T-cell (primary cell): ENCODE measurements around the gene CCL4L2. TPM values are rescaled to one million over a fixed set of nuclear protein-coding genes. Genes with fewer than 3 reads are reported as not detected.
"Not testable (repeated sequence)": the region's sequence is repeated elsewhere in the genome, so short reads cannot be mapped to it uniquely, and the experiment has no call there.

Source experiments
- ATAC-seq, 4 experiments: fragments of 200-7000 bp in 3 of 4; fragments of 150-1000 bp in 1 of 4; cut with Tn5 transposase; replicated peaks in 1 of 4; 1 replicate in 3 of 4; 2 replicates in 1 of 4; pipeline ENCODE4 v1.10.0; 2021; ENCODE audit warnings: moderate library complexity in 3 of 4, mild to moderate bottlenecking in 2 of 4, moderate number of reproducible peaks in 1 of 4
- CTCF ChIA-PET, 2 donors: fragments of 300-600 bp; sonication (Branson Sonifier 250); formaldehyde crosslinking; loops; one replicate each; lab custom pipeline; 2022; ENCODE audit warnings: antibody characterized with exemption in 2 of 2; lab: Charles Lee
- POLR2A ChIA-PET, 2 donors: fragments of 300-600 bp; sonication (Branson Sonifier 250); formaldehyde crosslinking; loops; one replicate each; lab custom pipeline; 2022; ENCODE audit warnings: antibody characterized with exemption in 2 of 2; lab: Charles Lee
- DNase-seq, 35 experiments: peaks; one replicate each; pipeline versions ENCODE4 v3.0.0 to v3.0.0-alpha.2; 2013 to 2023
- H3K27ac ChIP-seq: one replicate; pipeline ENCODE4 v1.5.1; 2013; ENCODE audit warnings: low read length
- H3K27me3 ChIP-seq, 2 experiments: replicated peaks in 1 of 2; 1 replicate in 1 of 2; 2 replicates in 1 of 2; pipeline versions ENCODE4 v1.6.1 to v1.7.0; 2013; ENCODE audit warnings: low read length in 1 of 2, mixed read lengths in 1 of 2; ENCODE audit not compliant: control insufficient read depth in 2 of 2, insufficient read depth in 2 of 2; ENCODE audit errors: extremely low read depth in 1 of 2
- H3K36me3 ChIP-seq, 2 donors: 1 replicate in 1 of 2; 2 replicates in 1 of 2; pipeline versions ENCODE4 v1.6.1 to v1.7.0; 2013; ENCODE audit warnings: low read length in 1 of 2; ENCODE audit not compliant: control insufficient read depth in 2 of 2, insufficient read depth in 1 of 2; ENCODE audit errors: extremely low read depth in 1 of 2
- H3K4me1 ChIP-seq, 2 experiments: 1 replicate in 1 of 2; 2 replicates in 1 of 2; pipeline versions ENCODE4 v1.6.1 to v1.7.0; 2013; ENCODE audit warnings: low read length in 2 of 2, mixed read lengths in 1 of 2; ENCODE audit not compliant: insufficient read depth in 2 of 2, control insufficient read depth in 1 of 2; ENCODE audit errors: extremely low read depth in 1 of 2
- H3K4me3 ChIP-seq, 2 donors: 1 replicate in 1 of 2; 2 replicates in 1 of 2; pipeline versions ENCODE4 v1.5.1 to v1.7.0; 2013; ENCODE audit warnings: mild to moderate bottlenecking in 2 of 2, low read length in 1 of 2, moderate library complexity in 1 of 2; ENCODE audit not compliant: control insufficient read depth in 1 of 2; ENCODE audit errors: extremely low read depth in 1 of 2
- H3K9me3 ChIP-seq: 2 replicates; pipeline ENCODE4 v1.7.0; 2013
- H3K27ac Mint-ChIP-seq, 2 donors: one replicate each; pipeline ENCODE4 v1.8.0; 2020 to 2021; ENCODE audit warnings: mild to moderate bottlenecking in 2 of 2, mixed read lengths in 2 of 2
- H3K27me3 Mint-ChIP-seq, 2 donors: one replicate each; pipeline ENCODE4 v1.8.0; 2021 to 2022; ENCODE audit warnings: mixed read lengths in 2 of 2
- H3K36me3 Mint-ChIP-seq: one replicate; pipeline ENCODE4 v1.8.0; 2021; ENCODE audit warnings: mixed read lengths
- H3K4me1 Mint-ChIP-seq, 3 donors: one replicate each; pipeline ENCODE4 v1.8.0; 2020 to 2022; ENCODE audit warnings: mixed read lengths in 3 of 3, mild to moderate bottlenecking in 1 of 3
- H3K4me3 Mint-ChIP-seq, 3 donors: one replicate each; pipeline ENCODE4 v1.8.0; 2020 to 2022; ENCODE audit warnings: mild to moderate bottlenecking in 3 of 3, mixed read lengths in 3 of 3, moderate library complexity in 3 of 3
- H3K9me3 Mint-ChIP-seq, 3 donors: one replicate each; pipeline ENCODE4 v1.8.0; 2020 to 2022; ENCODE audit warnings: mixed read lengths in 3 of 3
- WGBS: methylation state at CpG from one replicate; pipeline ENCODE4 v1.1.5; 2013; ENCODE audit warnings: missing lambda C conversion rate; ENCODE audit not compliant: insufficient coverage; 5-methylcytosine and 5-hydroxymethylcytosine counted together
- total RNA-seq, 35 experiments: library from RNA in 6 of 35; stranded (reverse) in 6 of 35; fragments of 120-200 nt in 1 of 35; gene quantifications; one replicate each; pipeline versions ENCODE4 v1.2.1 to v1.2.4 and lab custom pipeline; 2013 to 2026

The CCL4L2 gene
- total RNA-seq, 5 donors from 2014 or later (not counting 1 experiment from before 2014, with no cell fraction given), result 1.1 to 12.6 (median 2.2) TPM

DNA sequence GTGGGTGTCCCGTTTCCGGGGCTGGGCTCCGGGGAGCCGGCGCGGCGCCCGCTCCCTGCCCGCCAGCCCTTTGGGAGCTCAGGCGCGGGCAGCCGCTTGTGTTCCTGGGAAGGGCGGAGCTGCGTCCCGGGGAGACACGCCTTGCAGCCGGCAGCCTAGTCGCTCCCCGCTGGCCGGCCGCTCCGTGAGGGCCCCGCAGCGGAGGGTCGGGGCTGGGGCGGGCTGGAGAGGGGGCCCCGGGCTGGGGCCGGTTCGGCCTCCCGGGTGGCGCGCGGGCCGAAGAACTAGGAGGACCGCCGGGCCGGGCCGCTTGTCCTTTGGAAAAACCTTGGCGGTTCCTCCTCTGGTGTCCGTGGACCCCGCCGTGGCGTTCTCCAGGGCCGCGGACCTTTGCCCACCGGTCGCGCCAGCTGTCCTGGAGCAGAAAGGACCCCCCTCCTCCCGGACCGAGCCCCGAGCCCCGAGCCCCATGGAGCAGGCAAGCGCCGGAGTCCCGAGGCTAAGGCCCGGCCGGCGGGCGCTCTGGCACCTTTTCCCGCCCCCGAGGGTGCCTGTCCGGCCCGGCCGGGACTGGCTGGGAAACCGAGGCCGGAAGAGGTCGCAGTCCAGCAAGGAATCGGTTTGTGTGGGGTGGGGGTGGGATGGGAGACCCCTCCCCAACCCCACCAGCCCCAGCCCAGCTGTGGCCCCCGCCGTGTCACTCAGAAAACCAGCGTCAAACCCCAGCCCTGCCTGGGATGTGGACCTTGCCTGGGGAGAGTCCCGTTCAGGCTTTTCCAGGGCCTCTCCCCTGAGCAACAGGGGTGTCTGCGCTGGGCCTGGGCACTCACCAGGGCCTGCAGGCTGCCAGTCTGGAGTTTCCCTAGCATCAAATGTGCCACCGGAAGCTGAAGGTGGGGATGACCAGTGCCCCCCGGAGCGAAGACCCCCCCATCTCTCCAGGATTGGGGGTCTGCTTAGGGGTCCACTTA is 27.6 kb upstream of the CCL4L2 start:
- ATAC-seq (peak in 3 of 4 experiments; percentile 17 to 44 (median 32)), DNase-seq (peak in 2 of 35 experiments; percentile 21 to 55)
- no peaks in the 10 kb centered on the region for H3K36me3 Mint-ChIP-seq
- peaks cover 7 to 19% of the 10 kb centered on the region in 2 experiments for H3K27me3 ChIP-seq
- H3K36me3 ChIP-seq, result peaks cover 0 to 17% of the 10 kb centered on the region in 2 donors
- no peaks in the 10 kb centered on the region for H3K9me3 Mint-ChIP-seq
- H3K9me3 ChIP-seq, result no peaks in the 10 kb centered on the region
- H3K27ac Mint-ChIP-seq, result peak overlapping the region; percentile 28 to 72
- H3K4me1 Mint-ChIP-seq, result peaks cover 0 to 22% (median 6%) of the 10 kb centered on the region in 3 donors
- 3% methylated on average over 46 of the region's 76 CpGs for whole genome bisulfite sequencing
- peaks cover 44 to 69% of the 10 kb centered on the region in 2 donors for H3K27me3 Mint-ChIP-seq
- POLR2A ChIA-PET, result no interaction called here
- H3K27ac ChIP-seq, result no peak overlapping the region
- CTCF ChIA-PET, result no interaction called here
- H3K4me3 Mint-ChIP-seq, result peak overlapping the region; percentile 34 to 72 (median 60)
- H3K4me1 ChIP-seq, result peaks cover 0 to 42% of the 10 kb centered on the region in 2 experiments
- H3K4me3 ChIP-seq, result peak overlapping the region in 1 of 2 donors; percentile 17

DNA sequence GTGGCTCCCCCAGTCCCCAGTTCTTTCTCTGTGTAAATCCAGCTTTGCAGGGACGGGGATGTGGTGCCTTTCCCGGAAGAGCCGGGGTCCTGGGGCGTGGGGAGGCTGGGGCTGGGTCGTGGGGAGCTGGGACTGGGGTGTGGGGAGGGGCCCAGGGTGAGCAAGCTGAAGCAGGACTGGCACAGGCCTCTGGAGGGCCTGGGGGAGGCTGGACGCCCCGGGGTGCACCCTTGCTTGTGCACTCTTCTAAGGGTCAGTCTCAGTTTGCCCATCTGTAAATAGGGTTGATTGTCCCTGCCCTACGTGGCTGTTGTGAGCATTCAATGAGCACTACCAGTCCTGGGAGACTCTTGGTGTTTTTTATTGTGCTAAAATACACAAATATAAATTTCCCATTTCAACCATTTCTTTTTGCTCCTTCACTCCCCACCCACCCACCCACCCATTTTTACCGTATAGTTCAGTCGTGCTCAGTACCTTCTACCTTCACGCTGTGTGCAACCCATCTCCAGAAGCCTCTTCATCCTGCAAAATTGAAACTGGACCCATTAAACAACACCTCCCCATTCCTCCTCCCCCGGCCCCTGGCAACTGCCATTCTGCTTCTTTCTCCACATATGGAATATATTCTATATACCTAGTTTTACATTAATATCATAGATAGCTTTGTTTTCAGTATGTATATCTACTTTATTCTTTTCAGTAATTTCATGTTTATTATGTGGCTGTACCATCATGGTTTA is 26.7 kb upstream of the CCL4L2 start:
- POLR2A ChIA-PET, result interaction anchor here in 1 of 2 donors (0.6 kb wide), 1 partner anchor 65 kb away, joined by 8 read pairs; no protein-coding TSS in a partner anchor
- WGBS, result 69% methylated on average over 2 of the region's 12 CpGs
- H3K36me3 ChIP-seq, result peaks cover 0 to 17% of the 10 kb centered on the region in 2 donors
- H3K27ac ChIP-seq, result no peak overlapping the region
- H3K27me3 Mint-ChIP-seq, result peaks cover 44 to 76% of the 10 kb centered on the region in 2 donors
- peak overlapping the region; percentile 28 to 85 for H3K27ac Mint-ChIP-seq
- H3K4me1 Mint-ChIP-seq, result peaks cover 0 to 31% (median 14%) of the 10 kb centered on the region in 3 donors
- H3K27me3 ChIP-seq, result peaks cover 7 to 19% of the 10 kb centered on the region in 2 experiments
- no peaks in the 10 kb centered on the region for H3K9me3 ChIP-seq
- H3K4me1 ChIP-seq, result peaks cover 0 to 51% of the 10 kb centered on the region in 2 experiments
- H3K9me3 Mint-ChIP-seq, result no peaks in the 10 kb centered on the region
- H3K36me3 Mint-ChIP-seq, result no peaks in the 10 kb centered on the region
- ATAC-seq (no peak), DNase-seq (no peak)
- peak overlapping the region; percentile 34 to 72 (median 61) for H3K4me3 Mint-ChIP-seq
- H3K4me3 ChIP-seq, result no peak overlapping the region
- CTCF ChIA-PET, result interaction anchor here in 1 of 2 donors (0.5 kb wide), 1 partner anchor 297 kb away, joined by 3 read pairs; no protein-coding TSS in a partner anchor

DNA sequence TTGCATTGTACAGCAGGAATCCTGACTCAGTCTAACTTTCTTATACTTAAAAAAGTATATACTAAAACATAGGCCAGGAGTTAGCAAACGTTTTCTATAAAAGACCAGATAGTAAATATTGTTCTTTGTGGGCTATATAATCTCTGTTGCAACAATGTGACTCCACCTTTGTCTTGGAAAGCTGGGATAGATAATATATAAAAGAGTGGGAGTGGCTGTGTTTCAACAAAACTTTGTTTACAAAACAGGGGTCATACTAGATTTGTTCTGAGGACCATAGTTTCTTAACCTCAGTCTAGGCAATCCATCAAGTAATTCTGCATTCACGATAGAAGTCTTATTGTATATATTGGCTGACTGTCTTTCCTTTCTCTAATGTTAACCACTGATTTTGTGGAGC is 25.4 kb upstream of the CCL4L2 start:
- peaks cover 0 to 37% (median 20%) of the 10 kb centered on the region in 3 donors for H3K4me1 Mint-ChIP-seq
- H3K36me3 Mint-ChIP-seq, result no peaks in the 10 kb centered on the region
- H3K36me3 ChIP-seq, result peaks cover 0 to 17% of the 10 kb centered on the region in 2 donors
- WGBS, result no CpG with 5 or more reads among the region's 2 CpGs
- H3K27ac Mint-ChIP-seq, result peak overlapping the region; percentile 39 to 85
- H3K4me3 ChIP-seq, result no peak overlapping the region
- ATAC-seq (no peak), DNase-seq (no peak)
- no peaks in the 10 kb centered on the region for H3K9me3 Mint-ChIP-seq
- peaks cover 44 to 80% of the 10 kb centered on the region in 2 donors for H3K27me3 Mint-ChIP-seq
- H3K9me3 ChIP-seq, result no peaks in the 10 kb centered on the region
- no peak overlapping the region for H3K27ac ChIP-seq
- H3K27me3 ChIP-seq, result peaks cover 7 to 19% of the 10 kb centered on the region in 2 experiments
- H3K4me3 Mint-ChIP-seq, result peak overlapping the region in 2 of 3 donors; percentile 0 to 61
- CTCF ChIA-PET, result no interaction called here
- POLR2A ChIA-PET, result no interaction called here
- peaks cover 0 to 54% of the 10 kb centered on the region in 2 experiments for H3K4me1 ChIP-seq

DNA sequence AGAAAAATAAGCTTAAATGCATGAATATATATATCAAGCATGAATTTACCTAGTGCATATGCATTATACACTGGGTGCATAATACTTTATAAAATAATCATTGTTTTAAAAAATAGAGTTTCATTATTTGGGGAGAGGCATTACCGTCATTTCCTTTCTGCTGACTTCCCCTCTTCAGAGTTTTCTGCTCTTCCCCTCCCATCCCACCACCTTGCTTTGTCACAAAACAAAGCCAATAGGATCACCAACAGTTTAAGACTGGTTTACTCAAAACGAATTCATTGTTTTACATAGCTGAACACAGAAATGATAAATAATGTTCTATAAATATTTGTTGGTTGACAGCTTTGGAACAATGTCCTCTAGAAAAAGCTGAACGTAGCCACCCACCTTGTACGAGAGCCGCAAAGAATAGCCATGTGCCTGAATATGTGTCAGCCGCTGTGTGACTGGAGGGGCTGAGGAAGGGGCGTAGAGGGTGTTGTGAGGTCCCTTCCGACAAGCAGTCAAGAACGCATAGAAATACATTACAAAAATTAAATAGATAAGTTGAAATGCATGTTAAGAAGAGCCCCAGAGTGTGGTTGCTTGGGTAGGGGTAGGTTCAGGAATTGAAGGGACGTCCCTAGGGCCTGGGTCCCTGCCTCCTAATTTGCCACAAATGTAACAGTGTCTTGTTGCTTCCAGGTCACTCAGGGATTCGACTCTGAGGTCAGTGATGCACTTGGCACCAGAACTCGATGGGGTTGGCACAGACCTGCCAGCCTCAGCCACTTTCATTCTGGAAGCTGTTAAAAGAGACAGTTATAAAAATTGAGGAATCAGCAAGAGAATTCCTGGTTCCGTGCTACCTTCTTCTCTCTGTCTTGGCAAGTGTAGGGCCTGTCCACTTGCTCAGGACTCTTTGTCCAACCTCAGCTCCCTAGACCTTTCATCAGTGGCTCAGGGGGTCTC is 23.8 kb upstream of the CCL4L2 start:
- H3K36me3 Mint-ChIP-seq, CTCF ChIA-PET, POLR2A ChIA-PET, H3K27ac ChIP-seq, H3K4me3 ChIP-seq, H3K9me3 ChIP-seq, H3K9me3 Mint-ChIP-seq, ATAC-seq, H3K4me3 Mint-ChIP-seq: not testable (repeated sequence)
- Mint-ChIP-seq H3K27ac (peak overlapping the region; percentile 84 to 90), H3K4me1 (peaks cover 0 to 46% (median 30%) of the 10 kb centered on the region in 3 donors), H3K27me3 (peaks cover 31 to 75% of the 10 kb centered on the region in 2 donors)
- Histone ChIP-seq H3K36me3 (peaks cover 0 to 17% of the 10 kb centered on the region in 2 donors), H3K27me3 (peaks cover 3 to 19% of the 10 kb centered on the region in 2 experiments), H3K4me1 (peaks cover 0 to 69% of the 10 kb centered on the region in 2 experiments)
- DNase-seq, result peak in 1 of 35 experiments; percentile 45
- 80% methylated on average over 2 of the region's 13 CpGs for WGBS

DNA sequence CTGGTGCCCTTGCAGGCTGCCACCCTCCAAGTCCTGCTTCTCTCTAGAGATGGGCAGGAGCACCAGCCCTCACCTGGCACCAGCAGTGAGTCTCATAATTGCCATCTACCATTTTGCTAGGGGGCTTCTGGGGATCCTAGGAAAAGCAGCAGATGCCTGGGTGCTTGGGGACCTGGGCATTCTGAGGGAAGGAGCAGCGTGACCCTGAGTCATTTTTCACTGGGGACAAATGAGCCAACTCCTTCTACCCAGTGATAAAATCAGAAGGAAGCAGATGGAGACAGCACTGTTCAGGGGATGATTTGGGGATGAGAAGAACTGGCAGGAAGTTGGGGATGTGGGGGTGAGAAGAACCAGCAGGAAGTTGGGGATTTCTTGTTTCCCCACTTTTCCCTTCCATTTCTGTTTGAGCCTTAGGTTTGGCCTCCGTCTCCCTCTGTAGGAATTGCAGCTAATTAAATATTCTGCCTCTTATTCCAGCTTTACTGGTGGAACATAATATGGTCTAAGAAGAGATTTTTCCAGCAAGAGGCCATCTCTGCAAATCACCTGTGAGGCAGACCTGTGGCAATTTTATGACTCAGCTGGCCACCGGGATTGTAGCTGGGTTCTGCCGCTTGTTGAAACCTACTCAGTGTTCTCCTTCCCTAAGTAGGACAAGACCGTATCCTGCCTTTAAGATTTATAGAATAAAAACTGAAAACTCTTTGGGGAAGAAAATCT is 22.8 kb upstream of the CCL4L2 start:
- H3K9me3 ChIP-seq, H3K9me3 Mint-ChIP-seq, CTCF ChIA-PET, H3K36me3 Mint-ChIP-seq, H3K27ac ChIP-seq, H3K4me3 ChIP-seq, ATAC-seq, POLR2A ChIA-PET, H3K4me3 Mint-ChIP-seq: not testable (repeated sequence)
- no CpG with 5 or more reads among the region's 5 CpGs for WGBS
- H3K27me3 Mint-ChIP-seq, result peaks cover 26 to 70% of the 10 kb centered on the region in 2 donors
- DNase-seq, result peak in 1 of 35 experiments; percentile 42
- peaks cover 0 to 68% of the 10 kb centered on the region in 2 experiments for H3K4me1 ChIP-seq
- H3K4me1 Mint-ChIP-seq, result peaks cover 0 to 48% (median 33%) of the 10 kb centered on the region in 3 donors
- H3K36me3 ChIP-seq, result peaks cover 0 to 17% of the 10 kb centered on the region in 2 donors
- peak overlapping the region; percentile 84 to 90 for H3K27ac Mint-ChIP-seq
- peaks cover 0 to 13% of the 10 kb centered on the region in 2 experiments for H3K27me3 ChIP-seq
